ENCODE data around the gene TAC4. TPM values are rescaled to one million over a fixed set of nuclear protein-coding genes. Genes with fewer than 3 reads are reported as not detected.
"Not testable (repeated sequence)": the region's sequence is repeated elsewhere in the genome, so short reads cannot be mapped to it uniquely, and the experiment has no call there.

The TAC4 gene
- total RNA-seq, 1 donor from 2014 or later = not detected

DNA sequence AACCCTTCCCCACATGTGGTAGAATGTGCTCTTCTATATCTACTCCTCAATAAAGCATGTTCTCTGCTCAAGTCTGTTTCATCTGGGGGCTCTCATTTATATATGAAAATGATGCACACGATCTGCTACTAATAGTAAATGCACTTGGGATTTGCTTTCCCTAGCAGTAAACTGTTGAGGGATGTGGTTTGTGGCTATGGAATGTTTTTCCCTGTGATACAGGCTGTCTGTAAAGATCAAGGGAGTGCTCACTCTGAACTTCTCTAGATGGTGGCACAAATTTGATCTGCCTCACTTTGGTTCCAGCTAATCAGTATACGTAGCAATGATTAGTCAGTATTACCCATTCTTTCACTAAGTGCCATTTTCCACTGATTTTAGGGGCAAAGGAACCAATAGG lies 18.8 kb downstream of the TAC4 start:
- Mint-ChIP-seq H3K27me3 (ENCODE audit: insufficient read depth) (no peaks in the 10 kb centered on the region), H3K27ac (no peak overlapping the region), H3K9me3 (no peaks in the 10 kb centered on the region), H3K4me1 (ENCODE audit: low read depth) (no peaks in the 10 kb centered on the region), H3K4me3 (no peak overlapping the region), H3K36me3 (ENCODE audit: low read depth) (peaks cover 42% of the 10 kb centered on the region)
- intact Hi-C loops (cut with micrococcal nuclease) = no loop called here
- DNase-seq (ENCODE audit: low spot score) = no peak

DNA sequence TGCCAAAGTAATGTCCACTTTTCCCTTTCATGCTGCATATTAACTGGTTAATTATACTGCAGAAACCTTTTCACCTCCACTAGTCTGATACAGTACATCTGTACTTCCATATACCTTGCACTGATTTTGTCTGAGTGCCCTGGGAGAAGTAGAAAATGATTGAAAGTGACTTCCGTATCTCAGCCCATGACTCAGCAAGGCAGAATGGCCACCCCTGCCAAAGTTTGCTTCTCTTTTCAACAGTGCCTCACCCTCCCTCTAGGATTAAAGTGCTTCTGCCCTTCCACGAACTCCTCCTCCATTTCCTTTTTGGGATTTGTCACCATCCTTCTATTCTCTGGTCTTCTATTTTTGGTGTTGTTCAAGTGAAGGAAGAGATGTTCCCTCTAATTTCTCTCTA lies 19.5 kb downstream of the TAC4 start:
- DNase-seq (ENCODE audit: low spot score); H3K27ac Mint-ChIP-seq; H3K4me1 Mint-ChIP-seq (ENCODE audit: low read depth); H3K9me3 Mint-ChIP-seq; H3K4me3 Mint-ChIP-seq; intact Hi-C loops (cut with micrococcal nuclease); H3K27me3 Mint-ChIP-seq (ENCODE audit: insufficient read depth): not testable (repeated sequence)
- H3K36me3 Mint-ChIP-seq (ENCODE audit: low read depth) = peaks cover 43% of the 10 kb centered on the region

DNA sequence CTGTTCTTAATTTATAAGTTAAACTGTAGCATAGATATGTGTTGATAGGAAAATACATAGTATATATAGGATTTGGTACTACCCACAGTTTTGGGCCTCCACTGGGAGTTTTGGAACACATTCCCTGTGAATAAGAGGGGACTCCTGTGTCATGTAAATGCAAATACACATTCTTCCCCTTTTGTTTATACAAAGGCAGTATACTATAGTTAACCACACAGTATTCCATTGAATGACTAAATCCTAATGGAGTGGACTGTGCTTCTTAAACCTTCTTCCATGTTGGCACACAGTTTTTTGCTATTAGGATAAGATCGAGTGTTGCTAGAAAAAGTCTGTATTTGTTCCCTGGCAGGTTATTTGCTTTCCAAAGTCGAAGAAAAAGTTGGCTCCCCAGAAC lies 22.2 kb downstream of the TAC4 start:
- intact Hi-C loops (cut with micrococcal nuclease) = no loop called here
- Mint-ChIP-seq H3K4me3 (no peak overlapping the region), H3K4me1 (ENCODE audit: low read depth) (peaks cover 7% of the 10 kb centered on the region), H3K36me3 (ENCODE audit: low read depth) (peaks cover 60% of the 10 kb centered on the region), H3K27ac (no peak overlapping the region), H3K9me3 (no peaks in the 10 kb centered on the region), H3K27me3 (ENCODE audit: insufficient read depth) (no peaks in the 10 kb centered on the region)
- no peak for DNase-seq (ENCODE audit: low spot score)

DNA sequence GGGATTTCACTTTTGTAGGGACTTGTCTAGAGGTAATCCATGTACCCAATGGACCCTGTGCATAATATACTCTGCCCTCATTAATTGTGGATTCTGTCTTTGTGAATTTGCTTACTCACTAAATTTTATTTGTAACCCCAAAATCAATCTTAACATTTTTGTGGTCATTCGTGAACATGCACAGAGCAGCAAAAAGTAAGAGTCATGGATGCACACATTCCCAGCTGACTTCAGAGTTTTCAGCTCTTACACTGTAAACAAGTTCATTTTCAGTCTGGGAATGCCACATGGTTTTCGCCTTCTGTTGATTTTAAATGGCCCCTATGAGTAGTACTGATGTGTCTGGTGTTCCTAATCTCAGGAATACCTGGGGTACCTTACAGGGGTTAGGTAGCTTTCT lies 24.3 kb downstream of the TAC4 start:
- Mint-ChIP-seq H3K27ac (no peak overlapping the region), H3K4me1 (ENCODE audit: low read depth) (peaks cover 16% of the 10 kb centered on the region), H3K36me3 (ENCODE audit: low read depth) (peaks cover 58% of the 10 kb centered on the region)

DNA sequence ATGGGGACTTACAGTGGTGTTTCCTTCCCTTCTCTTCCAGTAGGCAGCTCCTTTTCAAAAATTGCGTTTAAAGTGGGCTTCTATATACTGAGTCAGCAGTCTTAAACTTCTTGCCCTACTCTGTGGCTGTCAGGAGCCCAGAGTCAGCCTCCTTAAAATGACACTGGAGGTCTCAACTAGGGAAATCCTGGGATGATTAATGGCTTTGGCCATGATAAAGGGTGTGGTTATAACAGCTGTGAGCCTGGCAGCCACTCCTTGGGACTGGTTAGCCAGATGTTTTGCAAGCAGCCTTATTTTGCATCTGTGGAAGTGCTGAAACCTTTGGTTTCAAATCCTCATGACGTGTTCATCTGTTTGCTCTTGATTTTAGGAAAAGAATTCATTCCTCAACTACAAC lies 25.0 kb downstream of the TAC4 start:
- Mint-ChIP-seq H3K27me3 (ENCODE audit: insufficient read depth) (no peaks in the 10 kb centered on the region), H3K4me1 (ENCODE audit: low read depth) (peaks cover 23% of the 10 kb centered on the region), H3K4me3 (no peak overlapping the region), H3K27ac (no peak overlapping the region), H3K9me3 (no peaks in the 10 kb centered on the region), H3K36me3 (ENCODE audit: low read depth) (peaks cover 58% of the 10 kb centered on the region)
- intact Hi-C loops (cut with micrococcal nuclease) = no loop called here
- DNase-seq (ENCODE audit: low spot score) = no peak

More for the DNA sequence above, 24.3 kb downstream of the TAC4 start:
- Mint-ChIP-seq H3K9me3 (no peaks in the 10 kb centered on the region), H3K27me3 (ENCODE audit: insufficient read depth) (no peaks in the 10 kb centered on the region), H3K4me3 (no peak overlapping the region)
- no peak for DNase-seq (ENCODE audit: low spot score)
- intact Hi-C loops (cut with micrococcal nuclease) = no loop called here

DNA sequence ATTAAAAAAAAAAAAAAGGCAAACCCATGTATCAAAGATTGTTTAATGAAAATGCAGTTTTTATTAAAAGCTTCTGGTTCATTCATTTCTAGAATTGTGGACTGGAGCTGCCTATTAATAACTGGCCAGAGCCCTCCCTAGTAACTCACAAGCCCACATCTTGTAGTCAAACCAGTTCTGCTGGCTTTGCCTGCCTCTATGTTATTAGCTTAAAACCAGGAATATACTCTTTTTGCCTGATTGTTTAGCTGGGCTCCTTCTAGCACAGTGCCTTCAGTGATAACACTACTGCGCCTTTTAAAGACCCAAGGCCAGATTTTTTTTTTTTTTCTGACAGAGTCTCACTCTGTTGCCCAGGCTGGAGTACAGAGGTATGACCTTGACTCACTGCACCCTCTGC lies 26.0 kb downstream of the TAC4 start:
- H3K4me3 Mint-ChIP-seq = no peak overlapping the region
- H3K9me3 Mint-ChIP-seq = no peaks in the 10 kb centered on the region
- no peak for DNase-seq (ENCODE audit: low spot score)
- H3K36me3 Mint-ChIP-seq (ENCODE audit: low read depth) = peaks cover 52% of the 10 kb centered on the region
- H3K27ac Mint-ChIP-seq = no peak overlapping the region
- intact Hi-C loops (cut with micrococcal nuclease) = no loop called here
- H3K27me3 Mint-ChIP-seq (ENCODE audit: insufficient read depth) = no peaks in the 10 kb centered on the region
- peaks cover 31% of the 10 kb centered on the region for H3K4me1 Mint-ChIP-seq (ENCODE audit: low read depth)

DNA sequence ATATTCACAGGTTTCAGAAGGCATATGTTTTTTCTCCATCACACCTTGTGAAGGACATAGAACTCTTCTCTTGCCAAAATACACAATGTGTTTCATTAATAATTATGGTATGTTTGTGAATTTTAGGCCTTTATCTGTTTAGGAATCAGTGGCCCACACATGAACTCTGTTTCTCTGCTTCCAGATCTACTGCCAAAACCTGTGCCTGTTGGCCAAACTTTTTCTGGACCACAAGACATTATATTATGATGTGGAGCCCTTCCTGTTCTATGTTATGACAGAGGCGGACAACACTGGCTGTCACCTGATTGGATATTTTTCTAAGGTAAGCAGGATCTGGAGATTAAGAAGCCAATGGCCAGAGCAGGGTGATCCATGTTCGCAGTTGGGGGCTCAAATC lies 26.4 kb downstream of the TAC4 start:
- DNase-seq (ENCODE audit: low spot score) = no peak
- intact Hi-C loops (cut with micrococcal nuclease) = no loop called here
- Mint-ChIP-seq H3K36me3 (ENCODE audit: low read depth) (peaks cover 57% of the 10 kb centered on the region), H3K4me3 (no peak overlapping the region), H3K9me3 (no peaks in the 10 kb centered on the region), H3K27ac (no peak overlapping the region), H3K27me3 (ENCODE audit: insufficient read depth) (no peaks in the 10 kb centered on the region), H3K4me1 (ENCODE audit: low read depth) (peaks cover 35% of the 10 kb centered on the region)

DNA sequence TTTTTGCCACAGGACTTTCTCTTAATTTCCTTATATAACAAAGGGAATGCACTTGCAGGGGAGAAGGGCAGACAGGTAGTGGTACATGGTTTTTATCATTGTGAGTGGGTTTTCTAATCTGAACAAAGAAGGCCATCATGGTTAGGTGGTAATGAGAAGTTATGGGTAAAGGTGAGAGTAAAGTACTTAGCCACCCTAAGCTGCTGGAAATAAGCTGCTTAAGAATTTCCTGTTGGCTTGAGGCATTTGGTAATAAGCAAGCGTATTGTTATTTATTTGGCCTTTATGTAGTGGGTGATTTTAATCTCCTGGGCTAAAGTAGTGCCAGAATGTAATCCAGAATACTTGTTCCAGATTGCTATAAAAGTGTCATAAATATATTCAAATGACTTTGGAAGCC lies 27.1 kb downstream of the TAC4 start:
- no peak overlapping the region for H3K27ac Mint-ChIP-seq
- peaks cover 58% of the 10 kb centered on the region for H3K36me3 Mint-ChIP-seq (ENCODE audit: low read depth)

DNA sequence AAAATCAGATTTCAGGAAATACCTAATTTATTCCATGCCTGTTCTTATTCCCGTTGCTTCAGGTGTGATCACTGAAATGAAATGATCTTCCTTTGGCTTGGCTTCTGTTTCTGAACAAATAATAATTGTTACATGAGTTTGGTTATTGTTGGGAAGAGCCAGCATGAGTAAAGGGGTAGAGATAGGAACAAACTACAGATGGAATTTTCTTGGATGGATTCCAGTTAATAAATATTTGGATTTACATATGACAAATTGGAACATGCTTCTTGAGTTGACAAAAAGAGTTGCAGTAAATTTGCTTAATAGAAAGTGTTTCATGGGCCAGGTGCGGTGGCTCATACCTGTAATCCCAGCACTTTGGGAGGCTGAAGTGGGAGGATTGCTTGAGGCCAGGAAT lies 28.2 kb downstream of the TAC4 start:
- peaks cover 52% of the 10 kb centered on the region for H3K36me3 Mint-ChIP-seq (ENCODE audit: low read depth)
- no peak for DNase-seq (ENCODE audit: low spot score)
- H3K4me1 Mint-ChIP-seq (ENCODE audit: low read depth) = peaks cover 51% of the 10 kb centered on the region
- no peaks in the 10 kb centered on the region for H3K27me3 Mint-ChIP-seq (ENCODE audit: insufficient read depth)
- no peaks in the 10 kb centered on the region for H3K9me3 Mint-ChIP-seq
- H3K4me3 Mint-ChIP-seq = no peak overlapping the region
- intact Hi-C loops (cut with micrococcal nuclease) = no loop called here
- no peak overlapping the region for H3K27ac Mint-ChIP-seq

More for the DNA sequence above, 27.1 kb downstream of the TAC4 start:
- Mint-ChIP-seq H3K4me3 (no peak overlapping the region), H3K4me1 (ENCODE audit: low read depth) (peaks cover 42% of the 10 kb centered on the region), H3K9me3 (no peaks in the 10 kb centered on the region), H3K27me3 (ENCODE audit: insufficient read depth) (no peaks in the 10 kb centered on the region)
- no peak for DNase-seq (ENCODE audit: low spot score)
- intact Hi-C loops (cut with micrococcal nuclease) = no loop called here

DNA sequence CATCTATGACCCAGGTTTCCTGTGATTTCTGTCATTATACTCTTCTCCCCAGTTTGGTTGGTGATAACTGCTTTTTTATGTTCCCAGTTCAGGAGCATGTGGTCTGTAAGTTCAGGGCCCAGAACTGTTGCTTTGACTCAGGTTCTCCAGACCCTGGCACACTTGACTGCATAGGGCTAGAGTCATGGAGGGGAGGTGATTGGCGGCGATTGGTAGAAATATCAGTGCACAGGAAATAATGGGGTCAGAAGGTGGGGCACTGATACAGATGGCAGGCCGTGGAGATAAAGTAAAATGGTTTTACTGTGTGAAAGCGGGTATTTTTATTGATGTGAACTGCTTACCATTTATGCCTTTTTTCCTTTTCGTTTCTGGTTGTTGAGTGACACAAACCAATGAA lies 28.7 kb downstream of the TAC4 start:
- DNase-seq (ENCODE audit: low spot score) = no peak
- Mint-ChIP-seq H3K9me3 (no peaks in the 10 kb centered on the region), H3K4me3 (no peak overlapping the region), H3K27ac (peak overlapping the region; percentile 51), H3K36me3 (ENCODE audit: low read depth) (peaks cover 53% of the 10 kb centered on the region), H3K4me1 (ENCODE audit: low read depth) (peaks cover 56% of the 10 kb centered on the region), H3K27me3 (ENCODE audit: insufficient read depth) (no peaks in the 10 kb centered on the region)
- intact Hi-C loops (cut with micrococcal nuclease) = no loop called here

DNA sequence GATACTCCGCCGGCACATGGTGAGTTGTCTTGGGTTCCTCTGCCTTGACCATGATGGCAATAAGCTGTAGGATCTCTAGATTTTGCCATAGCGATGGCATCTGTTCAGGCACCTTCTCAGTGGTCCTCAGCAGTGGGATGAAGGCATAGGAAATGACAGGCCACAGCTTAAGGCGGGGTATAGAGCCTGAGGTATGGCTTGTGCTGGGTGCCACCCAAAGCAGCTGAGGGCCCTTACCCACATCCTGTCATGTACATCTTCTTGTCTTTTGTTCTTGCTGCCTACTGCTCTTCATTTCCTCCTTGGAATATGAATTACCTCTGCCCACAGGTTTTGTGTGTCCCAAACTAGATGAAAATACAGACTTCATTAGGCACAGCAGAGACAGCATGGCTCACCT lies 29.9 kb downstream of the TAC4 start:
- DNase-seq (ENCODE audit: low spot score) = peak; percentile 22
- H3K4me1 Mint-ChIP-seq (ENCODE audit: low read depth) = peaks cover 63% of the 10 kb centered on the region
- no peaks in the 10 kb centered on the region for H3K9me3 Mint-ChIP-seq
- peak overlapping the region; percentile 52 for H3K4me3 Mint-ChIP-seq
- peak overlapping the region; percentile 81 for H3K27ac Mint-ChIP-seq
- no peaks in the 10 kb centered on the region for H3K27me3 Mint-ChIP-seq (ENCODE audit: insufficient read depth)
- peaks cover 51% of the 10 kb centered on the region for H3K36me3 Mint-ChIP-seq (ENCODE audit: low read depth)
- intact Hi-C loops (cut with micrococcal nuclease) = no loop called here

DNA sequence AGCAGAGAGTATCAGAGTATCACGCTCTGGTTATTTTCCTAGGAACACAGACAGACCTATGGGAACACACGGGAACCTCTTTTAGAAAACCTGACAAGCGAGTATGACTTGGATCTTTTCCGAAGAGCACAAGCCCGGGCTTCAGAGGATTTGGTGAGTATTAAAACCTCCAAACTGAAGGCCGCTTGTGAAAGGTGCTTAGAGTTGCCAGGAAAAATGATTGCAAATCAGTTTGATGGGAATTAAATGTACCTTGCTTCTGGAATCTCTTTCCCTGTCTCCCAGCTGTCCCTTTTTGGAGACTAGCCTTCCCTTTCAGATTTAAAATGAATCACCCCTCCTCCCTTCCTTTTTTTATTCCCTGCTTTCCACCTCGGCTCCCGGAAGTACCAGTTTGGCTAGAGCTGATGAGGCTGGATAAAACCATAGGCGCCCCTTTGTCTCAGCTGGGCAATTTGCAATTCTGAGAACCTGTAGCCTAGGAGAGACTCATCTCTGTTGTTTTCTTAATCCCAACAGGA lies 32.0 kb downstream of the TAC4 start:
- intact Hi-C loops (cut with micrococcal nuclease) = no loop called here
- Mint-ChIP-seq H3K4me3 (no peak overlapping the region), H3K27ac (peak overlapping the region; percentile 44), H3K4me1 (ENCODE audit: low read depth) (peaks cover 58% of the 10 kb centered on the region), H3K27me3 (ENCODE audit: insufficient read depth) (no peaks in the 10 kb centered on the region), H3K36me3 (ENCODE audit: low read depth) (peaks cover 42% of the 10 kb centered on the region), H3K9me3 (no peaks in the 10 kb centered on the region)
- no peak for DNase-seq (ENCODE audit: low spot score)

DNA sequence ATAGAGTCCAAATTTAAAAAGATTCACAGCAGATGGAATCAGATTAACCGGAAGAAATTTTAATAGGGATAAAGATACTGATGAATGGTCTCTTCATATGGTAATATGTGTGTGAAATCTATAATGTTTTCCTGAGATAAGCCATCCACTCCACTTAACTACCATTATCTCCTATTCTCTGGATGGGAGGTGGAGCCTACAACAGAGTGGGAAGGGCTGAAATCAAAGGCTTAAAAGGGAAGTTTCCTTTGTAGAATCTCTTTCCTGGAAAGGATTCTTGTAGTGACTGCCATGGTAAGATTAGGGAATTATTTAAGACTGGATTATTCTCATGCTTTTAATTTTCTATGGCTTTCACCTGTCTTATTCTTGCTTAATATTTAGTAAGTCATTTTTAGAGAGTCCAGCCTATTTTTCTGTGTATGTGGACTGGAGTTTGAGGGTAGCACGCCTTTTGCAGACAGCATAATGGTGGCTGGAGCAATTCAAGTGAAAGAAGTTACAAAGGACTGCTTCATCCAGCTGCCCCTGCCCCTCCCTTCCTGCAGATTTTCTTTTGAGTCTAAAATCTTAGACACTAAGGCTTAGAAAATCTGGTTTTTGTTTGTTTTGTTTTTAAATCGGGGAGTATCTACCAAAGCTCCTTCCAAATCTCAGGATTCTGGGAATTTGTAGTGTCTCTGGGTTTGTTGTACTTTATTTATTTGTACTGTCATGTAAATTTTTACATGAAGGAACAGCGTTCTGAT lies 32.9 kb downstream of the TAC4 start:
- Mint-ChIP-seq H3K4me3 (no peak overlapping the region), H3K36me3 (ENCODE audit: low read depth) (peaks cover 39% of the 10 kb centered on the region), H3K27me3 (ENCODE audit: insufficient read depth) (no peaks in the 10 kb centered on the region), H3K4me1 (ENCODE audit: low read depth) (peaks cover 56% of the 10 kb centered on the region), H3K27ac (no peak overlapping the region), H3K9me3 (no peaks in the 10 kb centered on the region)
- DNase-seq (ENCODE audit: low spot score) = no peak
- intact Hi-C loops (cut with micrococcal nuclease) = no loop called here

DNA sequence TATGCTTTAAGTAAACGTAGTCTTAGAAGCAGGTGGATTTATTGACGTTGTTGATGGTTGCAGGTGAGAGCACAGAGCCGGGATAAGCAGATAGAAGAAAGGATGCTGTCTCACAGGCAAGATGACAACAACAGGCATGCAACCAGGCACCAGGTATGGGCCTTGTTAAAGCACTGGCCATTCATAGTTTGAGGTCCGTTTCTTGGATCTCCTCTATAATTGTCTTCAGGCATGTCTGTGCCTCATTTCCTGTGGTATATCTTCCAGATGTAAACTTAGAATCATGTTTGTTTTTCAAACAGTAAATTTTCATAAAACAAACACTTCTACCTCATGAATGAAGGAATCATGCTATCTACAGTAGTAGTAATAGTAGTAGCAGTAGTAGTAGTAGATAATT lies 38.8 kb downstream of the TAC4 start:
- peaks cover 24% of the 10 kb centered on the region for H3K4me1 Mint-ChIP-seq (ENCODE audit: low read depth)
- intact Hi-C loops (cut with micrococcal nuclease) = no loop called here
- H3K36me3 Mint-ChIP-seq (ENCODE audit: low read depth) = peaks cover 39% of the 10 kb centered on the region
- H3K27me3 Mint-ChIP-seq (ENCODE audit: insufficient read depth) = no peaks in the 10 kb centered on the region
- H3K9me3 Mint-ChIP-seq = no peaks in the 10 kb centered on the region
- no peak overlapping the region for H3K4me3 Mint-ChIP-seq
- no peak for DNase-seq (ENCODE audit: low spot score)
- H3K27ac Mint-ChIP-seq = peak overlapping the region; percentile 8
